BE2C (cell line): ENCODE measurements around the gene DPM3.

ENCODE experiments used
- DNase-seq: peaks from one replicate; pipeline ENCODE4 v3.0.0-alpha.2; 2020
- H3K27me3 ChIP-seq: fragments of 250-450 bp; sonication (Bioruptor Pico); 2 replicates; pipeline ENCODE4 v1.5.1; 2020; ENCODE audit warnings: mild to moderate bottlenecking
- H3K36me3 ChIP-seq: fragments of 250-450 bp; sonication (Bioruptor Pico); 2 replicates; pipeline ENCODE4 v1.5.1; 2020; ENCODE audit warnings: mild to moderate bottlenecking
- H3K4me1 ChIP-seq: fragments of 250-450 bp; sonication (Bioruptor Pico); 2 replicates; pipeline ENCODE4 v1.5.1; 2020
- H3K4me3 ChIP-seq: 2 replicates; pipeline ENCODE4 v1.5.1; 2011; ENCODE audit warnings: low read depth, low read length
- H3K9me3 ChIP-seq: fragments of 250-450 bp; sonication (Bioruptor Pico); 2 replicates; pipeline ENCODE4 v1.5.1; 2020
- TF ChIP-seq, protein P1 (sequence below): IDR thresholded peaks from 2 replicates; pipeline ENCODE4 v1.5.1; 2012; ENCODE audit warnings: mild to moderate bottlenecking, low read depth, low read length

DPM3 gene

DNA sequence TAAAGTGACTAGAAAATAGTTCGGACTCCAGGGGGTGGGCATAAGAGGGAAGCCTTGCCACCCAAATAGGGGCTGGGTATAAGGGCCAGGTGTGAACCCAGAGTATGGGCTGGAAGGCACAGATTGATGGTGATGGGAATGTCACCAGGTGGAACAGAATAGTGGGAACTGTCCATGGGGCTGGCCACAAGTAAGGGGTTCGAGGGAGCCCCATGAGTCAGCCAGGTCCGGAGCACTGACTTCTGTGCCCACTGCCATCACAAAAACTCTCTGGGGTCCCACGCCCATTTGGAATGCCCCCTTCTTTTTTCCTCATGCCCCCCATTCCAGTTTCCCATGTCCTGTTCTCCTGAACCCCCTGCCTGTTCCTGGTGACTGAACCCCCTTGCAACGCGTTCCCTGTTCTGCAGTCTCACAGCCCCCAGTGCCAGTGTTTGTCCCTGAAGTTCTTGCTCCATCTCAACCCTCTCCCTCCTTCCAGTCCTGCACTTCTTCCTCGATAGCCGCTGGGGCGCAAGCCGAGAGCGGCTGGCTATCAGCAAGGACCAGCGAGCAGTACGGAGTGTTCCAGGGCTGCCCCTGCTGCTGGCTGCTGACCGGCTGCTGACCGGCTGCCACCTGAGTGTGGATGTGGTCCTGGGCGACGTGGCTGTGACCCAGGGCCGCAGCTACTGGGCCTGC is 41.2 kb upstream of the DPM3 start:
- Histone ChIP-seq H3K9me3 (no peaks in the 10 kb centered on the region), H3K4me1 (peaks cover 13% of the 10 kb centered on the region), H3K4me3 (no peak overlapping the region), H3K27me3 (no peaks in the 10 kb centered on the region), H3K36me3 (peaks cover 43% of the 10 kb centered on the region)
- DNase-seq, result no peak
- TF ChIP-seq, protein P1, sequence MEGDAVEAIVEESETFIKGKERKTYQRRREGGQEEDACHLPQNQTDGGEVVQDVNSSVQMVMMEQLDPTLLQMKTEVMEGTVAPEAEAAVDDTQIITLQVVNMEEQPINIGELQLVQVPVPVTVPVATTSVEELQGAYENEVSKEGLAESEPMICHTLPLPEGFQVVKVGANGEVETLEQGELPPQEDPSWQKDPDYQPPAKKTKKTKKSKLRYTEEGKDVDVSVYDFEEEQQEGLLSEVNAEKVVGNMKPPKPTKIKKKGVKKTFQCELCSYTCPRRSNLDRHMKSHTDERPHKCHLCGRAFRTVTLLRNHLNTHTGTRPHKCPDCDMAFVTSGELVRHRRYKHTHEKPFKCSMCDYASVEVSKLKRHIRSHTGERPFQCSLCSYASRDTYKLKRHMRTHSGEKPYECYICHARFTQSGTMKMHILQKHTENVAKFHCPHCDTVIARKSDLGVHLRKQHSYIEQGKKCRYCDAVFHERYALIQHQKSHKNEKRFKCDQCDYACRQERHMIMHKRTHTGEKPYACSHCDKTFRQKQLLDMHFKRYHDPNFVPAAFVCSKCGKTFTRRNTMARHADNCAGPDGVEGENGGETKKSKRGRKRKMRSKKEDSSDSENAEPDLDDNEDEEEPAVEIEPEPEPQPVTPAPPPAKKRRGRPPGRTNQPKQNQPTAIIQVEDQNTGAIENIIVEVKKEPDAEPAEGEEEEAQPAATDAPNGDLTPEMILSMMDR, result no peak

DNA sequence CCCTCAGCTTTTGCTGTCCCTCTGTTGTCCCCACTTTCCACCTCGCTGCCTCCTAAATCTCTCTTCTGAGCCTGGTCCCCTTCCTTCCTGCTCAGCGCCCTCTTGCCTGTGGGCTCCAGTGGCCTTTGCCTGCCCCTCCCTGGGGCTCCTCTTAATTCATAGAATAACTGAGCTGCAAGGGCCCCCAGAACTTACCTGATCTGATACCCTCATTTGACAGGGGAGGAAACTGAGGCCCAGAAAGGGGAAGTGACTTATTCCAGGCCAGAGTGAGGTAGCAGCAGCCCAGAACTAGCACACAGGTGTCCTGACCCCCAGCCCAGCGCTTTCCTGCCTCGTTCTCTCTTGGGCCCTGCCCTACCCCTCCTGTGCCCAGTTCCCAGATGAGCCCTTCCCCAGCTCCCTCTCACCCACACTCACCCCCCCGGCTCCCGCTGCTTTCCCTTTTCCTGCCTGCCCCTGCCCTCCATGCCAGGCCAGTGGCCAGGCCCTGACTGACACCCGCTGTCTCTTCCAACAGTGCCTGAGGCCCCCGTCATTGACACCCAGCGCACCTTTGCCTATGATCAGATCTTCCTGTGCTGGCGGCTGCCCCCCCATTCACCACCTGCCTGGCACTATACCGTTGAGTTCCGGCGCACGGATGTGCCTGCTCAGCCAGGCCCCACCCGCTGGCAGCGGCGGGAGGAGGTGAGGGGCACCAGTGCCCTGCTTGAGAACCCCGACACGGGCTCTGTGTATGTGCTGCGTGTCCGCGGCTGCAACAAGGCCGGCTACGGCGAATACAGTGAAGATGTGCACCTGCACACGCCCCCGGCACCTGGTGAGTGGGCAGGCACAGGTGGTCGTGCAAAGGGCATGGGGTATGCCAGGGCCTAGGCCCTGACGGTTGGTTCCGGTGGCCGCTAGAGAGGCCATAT is 39.0 kb upstream of the DPM3 start:
- no peaks in the 10 kb centered on the region for H3K9me3 ChIP-seq
- H3K4me3 ChIP-seq, result no peak overlapping the region
- H3K27me3 ChIP-seq, result no peaks in the 10 kb centered on the region
- DNase-seq, result no peak
- peaks cover 14% of the 10 kb centered on the region for H3K4me1 ChIP-seq
- TF ChIP-seq, protein P1, result no peak
- H3K36me3 ChIP-seq, result peaks cover 43% of the 10 kb centered on the region

DNA sequence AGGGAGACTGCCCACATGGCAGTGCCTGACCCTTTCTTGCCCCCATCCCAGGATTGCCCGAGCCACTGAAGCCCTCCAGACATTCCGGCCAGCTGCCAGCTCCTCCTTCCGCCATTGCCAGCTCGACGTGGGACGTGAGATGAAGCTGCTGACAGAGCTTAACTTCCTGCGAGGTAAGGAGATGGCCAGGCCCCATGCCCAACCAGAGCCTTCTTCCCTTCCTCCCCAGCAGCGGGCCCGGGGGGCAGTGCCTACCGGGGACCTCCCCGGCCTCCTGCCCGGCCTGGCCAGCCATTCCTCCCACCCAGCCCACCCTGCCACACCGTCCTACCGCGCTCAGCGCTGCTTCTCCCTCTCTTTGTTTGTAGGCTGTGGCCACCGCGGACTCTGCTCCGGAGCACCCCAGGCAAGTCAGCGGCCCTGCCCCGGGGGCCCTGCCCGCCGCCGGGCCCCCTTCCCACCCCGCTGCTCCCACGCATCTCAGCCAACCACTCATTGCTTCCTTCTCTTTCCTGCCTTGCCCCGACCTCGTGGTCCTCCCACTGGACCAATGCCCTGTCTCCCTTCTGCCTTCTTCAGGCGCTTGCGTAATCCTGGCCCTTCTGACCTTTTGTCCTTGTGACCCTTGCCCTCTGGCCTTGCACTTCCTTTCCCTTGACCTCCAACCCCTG is 38.2 kb upstream of the DPM3 start:
- no peaks in the 10 kb centered on the region for H3K9me3 ChIP-seq
- H3K36me3 ChIP-seq, result peaks cover 40% of the 10 kb centered on the region
- peaks cover 14% of the 10 kb centered on the region for H3K4me1 ChIP-seq
- TF ChIP-seq, protein P1, result no peak
- H3K27me3 ChIP-seq, result no peaks in the 10 kb centered on the region
- no peak for DNase-seq
- no peak overlapping the region for H3K4me3 ChIP-seq

DNA sequence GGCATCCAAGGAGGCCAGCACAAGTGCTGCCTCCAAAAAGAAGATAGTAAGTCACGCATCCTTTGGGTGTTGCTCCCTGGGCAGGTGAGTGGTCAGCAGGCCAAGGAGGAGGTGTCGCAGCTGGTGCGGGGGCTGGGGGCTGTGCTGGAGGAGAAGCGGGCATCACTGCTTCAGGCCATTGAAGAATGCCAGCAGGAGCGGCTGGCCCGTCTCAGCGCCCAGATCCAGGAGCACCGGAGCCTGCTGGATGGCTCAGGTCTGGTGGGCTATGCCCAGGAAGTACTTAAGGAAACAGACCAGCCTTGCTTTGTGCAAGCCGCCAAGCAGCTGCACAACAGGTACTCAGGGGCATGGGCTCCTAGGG is 37.6 kb upstream of the DPM3 start:
- DNase-seq, result no peak
- TF ChIP-seq, protein P1, result no peak
- H3K27me3 ChIP-seq, result no peaks in the 10 kb centered on the region
- no peaks in the 10 kb centered on the region for H3K9me3 ChIP-seq
- peaks cover 37% of the 10 kb centered on the region for H3K36me3 ChIP-seq
- peaks cover 14% of the 10 kb centered on the region for H3K4me1 ChIP-seq
- no peak overlapping the region for H3K4me3 ChIP-seq

DNA sequence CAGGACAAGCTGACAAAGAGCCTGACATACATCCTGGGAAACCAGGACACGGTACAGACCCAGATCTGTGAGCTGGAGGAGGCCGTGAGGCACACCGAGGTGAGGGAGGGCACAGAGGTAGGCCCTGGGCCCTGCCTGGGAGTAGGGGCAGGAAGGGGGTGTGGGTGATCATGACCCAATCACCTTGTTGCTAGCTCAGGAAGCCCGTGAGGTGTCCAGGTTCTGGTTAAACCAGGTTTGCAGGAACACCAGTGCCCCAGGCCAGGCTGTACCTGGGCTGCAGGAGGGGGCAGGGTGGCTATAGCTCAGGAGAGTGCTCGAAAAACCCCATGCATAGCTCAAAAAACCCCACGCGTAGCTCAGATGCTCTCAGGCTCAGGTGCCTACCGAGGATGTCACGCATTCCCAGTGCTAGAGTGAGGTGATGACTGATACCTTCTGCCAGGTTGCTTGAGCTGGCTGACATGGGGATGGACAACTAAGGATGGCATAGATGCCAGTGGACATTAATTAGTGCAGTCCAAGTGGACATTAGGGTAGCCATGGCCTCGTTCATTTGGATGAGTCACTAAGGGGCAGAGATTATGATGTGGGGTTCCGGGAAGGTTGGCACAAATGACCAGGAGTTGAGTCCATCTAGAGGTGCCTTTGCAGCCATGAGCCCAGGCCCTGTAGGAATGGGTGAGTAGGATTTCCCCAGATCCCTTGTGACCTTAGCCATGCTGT is 37.0 kb upstream of the DPM3 start:
- no peak for DNase-seq
- peaks cover 37% of the 10 kb centered on the region for H3K36me3 ChIP-seq

More for the DNA sequence above, 37.0 kb upstream of the DPM3 start:
- Histone ChIP-seq H3K4me3 (no peak overlapping the region), H3K4me1 (peaks cover 14% of the 10 kb centered on the region), H3K9me3 (no peaks in the 10 kb centered on the region), H3K27me3 (no peaks in the 10 kb centered on the region)
- TF ChIP-seq, protein P1, result no peak
